NK-92 treated with Interleukin-12 subunit alpha and Interleukin-12 subunit beta, amount 100 ng/mL, for 24 hours (cell line): ENCODE measurements around the gene CREB5.

Experiments
- DNase-seq: peaks from one replicate; lab custom pipeline; 2025; lab: John Stamatoyannopoulos, UW

CREB5 gene

GRCh38 chr7:28480595-28480994 is 68.3 kb downstream of the CREB5 start:
- DNase-seq: no peak

GRCh38 chr7:28481091-28481926 is 69.0 kb downstream of the CREB5 start:
- DNase-seq: no peak

GRCh38 chr7:28483112-28483511 is 70.8 kb downstream of the CREB5 start:
- no peak for DNase-seq

- no peak for DNase-seq
These were observed 71.7 kb downstream of the CREB5 start for GRCh38 chr7:28483908-28484605.

GRCh38 chr7:28484606-28484935 is 72.3 kb downstream of the CREB5 start:
- DNase-seq: no peak

GRCh38 chr7:28487487-28487886 is 75.2 kb downstream of the CREB5 start:
- no peak for DNase-seq

- no peak for DNase-seq
These were observed 75.9 kb downstream of the CREB5 start for GRCh38 chr7:28488061-28488791.

- DNase-seq: no peak
These were observed 78.5 kb downstream of the CREB5 start for GRCh38 chr7:28490831-28491230.

- DNase-seq: no peak
These were observed 81.2 kb downstream of the CREB5 start for GRCh38 chr7:28493477-28493876.

GRCh38 chr7:28497009-28497408 is 84.7 kb downstream of the CREB5 start:
- DNase-seq: no peak

- DNase-seq: no peak
These were observed 86.3 kb downstream of the CREB5 start for GRCh38 chr7:28498636-28499035.

- no peak for DNase-seq
These were observed 87.8 kb downstream of the CREB5 start for GRCh38 chr7:28500138-28500537.

- no peak for DNase-seq
These were observed 90.1 kb downstream of the CREB5 start for GRCh38 chr7:28502408-28502807.

- no peak for DNase-seq
These were observed 91.1 kb downstream of the CREB5 start for GRCh38 chr7:28503396-28503795.

GRCh38 chr7:28505014-28505413 is 92.7 kb downstream of the CREB5 start:
- no peak for DNase-seq

GRCh38 chr7:28505867-28506266 is 93.5 kb downstream of the CREB5 start:
- DNase-seq: no peak

GRCh38 chr7:28507525-28508282 is 95.4 kb downstream of the CREB5 start:
- no peak for DNase-seq

GRCh38 chr7:28509251-28510025 is 97.1 kb downstream of the CREB5 start:
- DNase-seq: no peak

GRCh38 chr7:28510026-28510369 is 97.7 kb downstream of the CREB5 start:
- DNase-seq: no peak

- no peak for DNase-seq
These were observed 100.5 kb downstream of the CREB5 start for GRCh38 chr7:28512668-28513440.
